SK-N-SH (cell line): ENCODE measurements around the gene C3AR1. TPM values are rescaled to one million over a fixed set of nuclear protein-coding genes. Genes with fewer than 3 reads are reported as not detected.

Experiments
- CTCF ChIA-PET: fragments of 300-600, 350-600 bp; formaldehyde crosslinking; extraction: SDS; loops from one replicate; lab custom pipeline; 2021; lab: Yijun Ruan, JAX
- POLR2A ChIA-PET: fragments of 350-600 bp; sonication (Branson Sonifier 250); formaldehyde crosslinking; extraction: SDS; loops from one replicate; lab custom pipeline; 2020; ENCODE audit warnings: antibody characterized with exemption, inconsistent platforms; lab: Yijun Ruan, JAX
- DNase-seq: peaks from one replicate; pipeline ENCODE4 v3.0.0; 2012
- H2AFZ ChIP-seq: fragments of 200-600 bp; sonication (generic); 2 replicates; pipeline ENCODE4 v1.8.1; 2016; ENCODE audit warnings: antibody characterized with exemption, mild to moderate bottlenecking, low read depth
- H3F3A ChIP-seq: fragments of 200-600 bp; sonication (generic); replicated peaks from 2 replicates; pipeline ENCODE3; 2016; ENCODE audit warnings: antibody characterized with exemption, mild to moderate bottlenecking; ENCODE audit not compliant: insufficient read depth
- H3K27ac ChIP-seq, 2 experiments: fragments of 200-500 bp in 1 of 2; fragments of 200-600 bp in 1 of 2; sonication (Bioruptor generic) in 1 of 2; sonication (generic), shearing (Covaris generic) in 1 of 2; 2 replicates each; pipeline versions ENCODE4 v1.5.1 to v1.6.1; 2014 to 2016; ENCODE audit warnings: low read depth in 2 of 2, inconsistent platforms in 1 of 2, low read length in 1 of 2, mild to moderate bottlenecking in 1 of 2, mixed read lengths in 1 of 2
- H3K27me3 ChIP-seq: fragments of 200-600 bp; sonication (generic), shearing (Covaris generic); 2 replicates; pipeline ENCODE4 v1.6.1; 2016; ENCODE audit warnings: mixed run types; ENCODE audit not compliant: insufficient read depth
- H3K36me3 ChIP-seq, 2 experiments: fragments of 200-500 bp in 1 of 2; fragments of 200-600 bp in 1 of 2; sonication (Bioruptor generic) in 1 of 2; sonication (generic) in 1 of 2; replicated peaks in 1 of 2; 2 replicates each; pipeline versions ENCODE3 to v1.5.1; 2014 to 2016; ENCODE audit warnings: low read length in 1 of 2, mild to moderate bottlenecking in 1 of 2; ENCODE audit not compliant: insufficient read depth in 2 of 2, control insufficient read depth in 1 of 2
- H3K4me1 ChIP-seq, 2 experiments: fragments of 200-500 bp in 1 of 2; fragments of 200-600 bp in 1 of 2; sonication (Bioruptor generic) in 1 of 2; sonication (generic), shearing (Covaris generic) in 1 of 2; 2 replicates each; pipeline versions ENCODE4 v1.5.1 to v1.6.1; 2014 to 2016; ENCODE audit warnings: low read depth in 1 of 2, low read length in 1 of 2, mixed run types in 1 of 2; ENCODE audit not compliant: insufficient read depth in 2 of 2, control insufficient read depth in 1 of 2
- H3K4me2 ChIP-seq: fragments of 200-600 bp; sonication (generic), shearing (Covaris generic); 2 replicates; pipeline ENCODE4 v1.6.1; 2017; ENCODE audit warnings: mixed run types
- H3K4me3 ChIP-seq, 2 experiments: fragments of 200-500 bp in 1 of 2; fragments of 200-600 bp in 1 of 2; sonication (Bioruptor generic) in 1 of 2; sonication (generic), shearing (Covaris generic) in 1 of 2; 2 replicates each; pipeline versions ENCODE4 v1.5.1 to v1.8.1; 2014 to 2016; ENCODE audit warnings: low read depth in 2 of 2, inconsistent platforms in 1 of 2, low read length in 1 of 2, mild to moderate bottlenecking in 1 of 2, mixed read lengths in 1 of 2, moderate library complexity in 1 of 2
- H3K79me2 ChIP-seq: fragments of 200-600 bp; sonication (generic); 2 replicates; pipeline ENCODE4 v1.8.1; 2017; ENCODE audit warnings: mild to moderate bottlenecking; ENCODE audit not compliant: insufficient read depth
- H3K9ac ChIP-seq: fragments of 200-600 bp; sonication (generic); 2 replicates; pipeline ENCODE4 v1.6.1; 2017; ENCODE audit warnings: mixed run types
- H3K9me2 ChIP-seq: fragments of 200-600 bp; sonication (generic); 2 replicates; pipeline ENCODE4 v1.6.1; 2017; ENCODE audit warnings: mixed run types
- H3K9me3 ChIP-seq: fragments of 200-600 bp; sonication (generic); 2 replicates; pipeline ENCODE4 v1.6.1; 2017; ENCODE audit warnings: mixed run types, mild to moderate bottlenecking, moderate library complexity
- H4K20me1 ChIP-seq: fragments of 200-600 bp; sonication (generic); 2 replicates; pipeline ENCODE4 v1.6.1; 2017; ENCODE audit warnings: mild to moderate bottlenecking, mixed run types; ENCODE audit not compliant: insufficient read depth
- CTCF ChIP-seq: fragments of 200-600 bp; sonication (generic); IDR thresholded peaks from 2 replicates; pipeline ENCODE4 v1.6.1; 2017; ENCODE audit warnings: antibody characterized with exemption, mild to moderate bottlenecking, moderate library complexity
- EP300 ChIP-seq, 2 experiments: IDR thresholded peaks; 2 replicates each; pipeline versions ENCODE4 v1.4.0 to v1.6.1; 2012; ENCODE audit warnings: borderline replicate concordance in 1 of 2, low read depth in 1 of 2, low read length in 1 of 2
- FOXJ3 ChIP-seq: sonication (generic); formaldehyde crosslinking; IDR thresholded peaks from 2 replicates; pipeline ENCODE4 v1.5.1; 2020; ENCODE audit warnings: mild to moderate bottlenecking, missing genetic modification reagents
- FOXM1 ChIP-seq: IDR thresholded peaks from 2 replicates; pipeline ENCODE4 v1.4.0; 2012; ENCODE audit warnings: low read depth, mild to moderate bottlenecking
- GABPA ChIP-seq: IDR thresholded peaks from 2 replicates; pipeline ENCODE4 v1.4.0; 2012; ENCODE audit warnings: low read depth, mild to moderate bottlenecking
- IRF3 ChIP-seq: fragments of 150-350 bp; IDR thresholded peaks from 2 replicates; pipeline ENCODE4 v1.6.1; 2016; ENCODE audit warnings: mild to moderate bottlenecking, low read depth, low read length
- MXI1 ChIP-seq: IDR thresholded peaks from 2 replicates; pipeline ENCODE4 v1.6.1; 2012; ENCODE audit warnings: mild to moderate bottlenecking, low read depth, low read length, improper control_type of control experiment
- POLR2AphosphoS5 ChIP-seq: IDR thresholded peaks from 2 replicates; pipeline ENCODE4 v1.6.1; 2012; ENCODE audit warnings: low read depth, low read length
- RCOR1 ChIP-seq: fragments of 150-350 bp; IDR thresholded peaks from 2 replicates; pipeline ENCODE4 v1.6.1; 2017; ENCODE audit warnings: antibody characterized with exemption, low read length
- REST ChIP-seq: IDR thresholded peaks from 2 replicates; pipeline ENCODE4 v1.6.1; 2012; ENCODE audit warnings: mild to moderate bottlenecking, low read depth, low read length, moderate library complexity
- RXRA ChIP-seq: IDR thresholded peaks from 2 replicates; pipeline ENCODE4 v1.4.0; 2012; ENCODE audit warnings: low read depth, mild to moderate bottlenecking, borderline replicate concordance
- SMC3 ChIP-seq: IDR thresholded peaks from 2 replicates; pipeline ENCODE4 v1.6.1; 2012; ENCODE audit warnings: low read depth, low read length, improper control_type of control experiment
- TAF1 ChIP-seq: IDR thresholded peaks from 2 replicates; pipeline ENCODE4 v1.6.1; 2012; ENCODE audit warnings: low read depth, mild to moderate bottlenecking, low read length, moderate library complexity, borderline replicate concordance
- TCF12 ChIP-seq: IDR thresholded peaks from 2 replicates; pipeline ENCODE4 v1.4.0; 2012
- TEAD4 ChIP-seq: IDR thresholded peaks from 2 replicates; pipeline ENCODE4 v1.4.0; 2012; ENCODE audit warnings: mild to moderate bottlenecking, borderline replicate concordance; ENCODE audit not compliant: insufficient read depth
- ZBTB33 ChIP-seq: IDR thresholded peaks from 2 replicates; pipeline ENCODE4 v1.4.0; 2012; ENCODE audit warnings: low read depth, borderline replicate concordance
- WGBS: methylation state at CpG from one replicate; pipeline ENCODE4 v1.1.6; 2017; ENCODE audit warnings: low lambda C conversion rate; 5-methylcytosine and 5-hydroxymethylcytosine counted together
- polyA plus RNA-seq, 3 experiments: library from polyadenylated mRNA; depleted of rRNA; stranded (reverse); fragments of >200 nt; gene quantifications; 2 replicates each; pipeline ENCODE4 v1.2.3, GENCODE V29; 2012

C3AR1 gene
- polyA plus RNA-seq, 1 of the 3 experiments (the other 2 are of a cell fraction): 1.4 TPM

- ChIA-PET CTCF (interaction anchor here (1.2 to 6.3 kb wide), 4 partner anchors 8 to 104 kb away, joined by 3 to 41 read pairs (median 15); no protein-coding TSS in a partner anchor), POLR2A (no interaction called here)
- TF ChIP-seq POLR2AphosphoS5: no peak
- no peak for TF ChIP-seq FOXJ3
- TF ChIP-seq TCF12: no peak
- no peak for TF ChIP-seq IRF3
- no peak for TF ChIP-seq SMC3
- TF ChIP-seq MXI1: no peak
- no peak for TF ChIP-seq TEAD4
- TF ChIP-seq EP300 (IDR thresholded peaks at IDR 0.05; ENCODE audit: borderline replicate concordance in 1 of 2, low read depth in 1 of 2, low read length in 1 of 2): no peak
- no peak for TF ChIP-seq GABPA
- no peak for TF ChIP-seq FOXM1
- TF ChIP-seq RCOR1: no peak
- TF ChIP-seq CTCF: no peak
- no peak for TF ChIP-seq ZBTB33
- TF ChIP-seq REST: no peak
- no peak for TF ChIP-seq TAF1
- no peak for TF ChIP-seq RXRA
- Histone ChIP-seq H3K9me3 (no peaks in the 10 kb centered on the region), H3K27me3 (no peaks in the 10 kb centered on the region), H4K20me1 (peaks cover 32% of the 10 kb centered on the region), H2AFZ (no peak overlapping the region), H3K36me3 (peaks cover 3 to 16% of the 10 kb centered on the region in 2 experiments), H3K4me1 (peaks cover 32 to 35% of the 10 kb centered on the region in 2 experiments), H3K9me2 (no peaks in the 10 kb centered on the region), H3K4me3 (no peak overlapping the region), H3K4me2 (no peak overlapping the region), H3K27ac (no peak overlapping the region), H3K79me2 (peaks cover 62% of the 10 kb centered on the region), H3K9ac (no peak overlapping the region), H3F3A (no peaks in the 10 kb centered on the region)
- no peak for DNase-seq
- 50% methylated on average over 6 of the region's 6 CpGs for WGBS
Measured at GRCh38 chr12:8037046-8037663, 29.0 kb downstream of the C3AR1 start.
